Endothelial cell of umbilical vein (primary cell): ENCODE data around the gene CCAR1. TPM values are rescaled to one million over a fixed set of nuclear protein-coding genes. Genes with fewer than 3 reads are reported as not detected.
"Not testable (repeated sequence)": the region's sequence is repeated elsewhere in the genome, so short reads cannot be mapped to it uniquely, and the experiment has no call there.

Experiments used
- BruUV-seq: library from RNA; stranded (reverse); fragments of 400-500 nt; replicated peaks from 2 replicates; lab custom pipeline; 2021; lab: Mats Ljungman, UMichigan
- CTCF ChIA-PET: fragments of 300-600, 350-600 bp; sonication (Branson Sonifier 250); formaldehyde crosslinking; loops from one replicate; lab custom pipeline; 2021; ENCODE audit warnings: antibody characterized with exemption, inconsistent platforms; lab: Charles Lee
- POLR2A ChIA-PET: fragments of 300-600, 350-600 bp; sonication (Branson Sonifier 250); formaldehyde crosslinking; loops from one replicate; lab custom pipeline; 2021; ENCODE audit warnings: antibody characterized with exemption, inconsistent platforms; lab: Charles Lee
- DNase-seq: peaks from one replicate; pipeline ENCODE4 v3.0.0-alpha.2; 2011; ENCODE audit warnings: low read depth, low spot score
- FAIRE-seq: peaks from 2 replicates; lab custom pipeline; 2011; peaks lifted over from hg19 to GRCh38; lab: Jason Lieb, UNC
- H2AFZ ChIP-seq: 2 replicates; pipeline ENCODE4 v1.6.0; 2012; ENCODE audit warnings: low read depth, low read length, control low read depth, inconsistent platforms
- H3K27ac ChIP-seq: 2 replicates; pipeline ENCODE4 v1.5.1; 2011; ENCODE audit warnings: low read depth, mild to moderate bottlenecking, control low read depth, low read length, moderate library complexity; ENCODE audit not compliant: insufficient read depth
- H3K27me3 ChIP-seq, 2 experiments: 2 replicates each; pipeline versions ENCODE4 v1.6.0 to v1.6.1; 2011; ENCODE audit warnings: low read length in 2 of 2, mixed read lengths in 1 of 2; ENCODE audit not compliant: control insufficient read depth in 2 of 2, insufficient read depth in 2 of 2
- H3K36me3 ChIP-seq, 2 experiments: 2 replicates in 1 of 2; 3 replicates in 1 of 2; pipeline ENCODE4 v1.5.1; 2011; ENCODE audit warnings: low read length in 2 of 2, mild to moderate bottlenecking in 1 of 2, moderate library complexity in 1 of 2; ENCODE audit not compliant: control insufficient read depth in 2 of 2, insufficient read depth in 2 of 2; ENCODE audit errors: extremely low read depth in 1 of 2
- H3K4me1 ChIP-seq: 3 replicates; pipeline ENCODE4 v1.5.1; 2011; ENCODE audit warnings: mild to moderate bottlenecking, low read length; ENCODE audit not compliant: control insufficient read depth, insufficient read depth; ENCODE audit errors: extremely low read depth
- H3K4me2 ChIP-seq: 2 replicates; pipeline ENCODE4 v1.6.1; 2011; ENCODE audit warnings: low read length, control low read depth, mixed read lengths; ENCODE audit not compliant: insufficient read depth
- H3K4me3 ChIP-seq, 3 experiments: fragments of 200-600 bp in 1 of 3; sonication (generic), shearing (Covaris generic) in 1 of 3; replicated peaks in 1 of 3; 2 replicates each; pipeline ENCODE4 v1.5.1; 2011 to 2016; ENCODE audit warnings: control low read depth in 3 of 3, low read length in 3 of 3, mild to moderate bottlenecking in 2 of 3, inconsistent platforms in 1 of 3, low read depth in 1 of 3, moderate library complexity in 1 of 3; ENCODE audit not compliant: insufficient read depth in 1 of 3
- H3K79me2 ChIP-seq: 2 replicates; pipeline ENCODE4 v1.6.0; 2012; ENCODE audit warnings: low read length, inconsistent platforms; ENCODE audit not compliant: control insufficient read depth, insufficient read depth
- H3K9ac ChIP-seq: replicated peaks from 2 replicates; pipeline ENCODE3; 2011; ENCODE audit warnings: low read length, control low read depth; ENCODE audit not compliant: insufficient read depth; ENCODE audit errors: extremely low read depth
- H3K9me1 ChIP-seq: replicated peaks from 3 replicates; pipeline ENCODE4 v1.6.0; 2011; ENCODE audit warnings: mild to moderate bottlenecking, low read length; ENCODE audit not compliant: control insufficient read depth, insufficient read depth; ENCODE audit errors: extremely low read depth
- H3K9me3 ChIP-seq: replicated peaks from 2 replicates; pipeline ENCODE4 v1.5.1; 2012; ENCODE audit warnings: low read length, inconsistent platforms; ENCODE audit not compliant: control insufficient read depth, insufficient read depth
- H4K20me1 ChIP-seq: replicated peaks from 2 replicates; pipeline ENCODE3; 2011; ENCODE audit warnings: mild to moderate bottlenecking, low read length; ENCODE audit not compliant: control insufficient read depth, insufficient read depth; ENCODE audit errors: extremely low read depth
- CTCF ChIP-seq, 2 donors: IDR thresholded peaks; 1 replicate in 1 of 2; 2 replicates in 1 of 2; pipeline ENCODE4 v1.5.1; 2011; ENCODE audit warnings: low read length in 2 of 2, mild to moderate bottlenecking in 2 of 2, moderate library complexity in 2 of 2, control low read depth in 1 of 2, inconsistent platforms in 1 of 2, low read depth in 1 of 2; ENCODE audit not compliant: insufficient read depth in 1 of 2; ENCODE audit errors: extremely low read depth in 1 of 2
- FOS ChIP-seq: IDR thresholded peaks from 2 replicates; pipeline ENCODE4 v1.6.1; 2011; ENCODE audit warnings: mild to moderate bottlenecking, low read length, moderate library complexity, borderline replicate concordance; ENCODE audit not compliant: insufficient read depth
- JUN ChIP-seq: IDR thresholded peaks from 2 replicates; pipeline ENCODE4 v1.6.1; 2011; ENCODE audit warnings: borderline replicate concordance, low read depth; ENCODE audit not compliant: insufficient read length, insufficient read depth
- MAX ChIP-seq: IDR thresholded peaks from 2 replicates; pipeline ENCODE4 v1.6.1; 2011; ENCODE audit not compliant: insufficient read depth, insufficient read length
- dilution Hi-C: fragments of 300-500 bp; cut with MboI; formaldehyde crosslinking; loops from one replicate; pipeline ENCODE4 v1.15.0; 2019; ENCODE audit warnings: low sequenced_read_pairs; ENCODE audit not compliant: extremely low pct_ligation_motif_present
- intact Hi-C: fragments of 100-400 bp; cut with micrococcal nuclease; formaldehyde crosslinking; loops from one replicate; pipeline ENCODE4 v1.10.0; 2022
- polyA plus RNA-seq, 4 experiments: library from polyadenylated mRNA; depleted of rRNA in 3 of 4; stranded (reverse) in 3 of 4; unstranded in 1 of 4; fragments of >200 nt; gene quantifications; 2 replicates each; pipeline versions ENCODE4 v1.2.1 to v1.2.3, GENCODE V29; 2011 to 2012; ENCODE audit warnings: missing spikeins in 1 of 4
- total RNA-seq: library from RNA; stranded (reverse); gene quantifications from 2 replicates; pipeline ENCODE4 v1.2.3, GENCODE V29; 2021

Gene CCAR1
- total and polyA plus RNA-seq, 2 donors (not counting 3 experiments of a cell fraction or from before 2014, with no cell fraction given) = 59.8 to 92.9 TPM

- Histone ChIP-seq H3K79me2 (peaks cover 4% of the 10 kb centered on the region), H3K4me1 (peaks cover 8% of the 10 kb centered on the region), H3K4me3 (no peak overlapping the region), H3K9me3 (no peaks in the 10 kb centered on the region), H3K36me3 (peaks cover 30 to 42% of the 10 kb centered on the region in 2 experiments), H2AFZ (no peak overlapping the region), H4K20me1 (no peaks in the 10 kb centered on the region), H3K9me1 (no peaks in the 10 kb centered on the region), H3K27ac (no peak overlapping the region), H3K27me3 (no peaks in the 10 kb centered on the region), H3K4me2 (no peak overlapping the region), H3K9ac (no peak overlapping the region)
- TSS peak; percentile 4 for BruUV-seq
- ChIA-PET CTCF (interaction anchor here (1.2 kb wide), 2 partner anchors 12 to 209 kb away, joined by 3 to 5 read pairs; no protein-coding TSS in a partner anchor), POLR2A (no interaction called here)
- FAIRE-seq = no peak
- no peak for DNase-seq
- TF ChIP-seq FOS (no peak), JUN (no peak), MAX (no peak)
- dilution Hi-C loops (no loop called here), intact Hi-C loops (no loop called here)
Measured at GRCh38 chr10:68759223-68759863, 38.3 kb downstream of the CCAR1 start.

GRCh38 chr10:68759967-68760366 is 38.9 kb downstream of the CCAR1 start:
- BruUV-seq = no TSS peak
- ChIA-PET CTCF (interaction anchor here (1.1 to 1.2 kb wide), 3 partner anchors 11 to 209 kb away, joined by 3 to 5 read pairs (median 3); no protein-coding TSS in a partner anchor), POLR2A (no interaction called here)
- dilution Hi-C loops (no loop called here), intact Hi-C loops (no loop called here)
- DNase-seq (no peak), FAIRE-seq (no peak)
- Histone ChIP-seq H3K9me1 (no peaks in the 10 kb centered on the region), H4K20me1 (no peaks in the 10 kb centered on the region), H3K36me3 (peaks cover 30 to 46% of the 10 kb centered on the region in 2 experiments), H3K27me3 (no peaks in the 10 kb centered on the region), H3K4me3 (no peak overlapping the region), H3K9ac (no peak overlapping the region), H2AFZ (no peak overlapping the region), H3K9me3 (no peaks in the 10 kb centered on the region), H3K4me1 (peaks cover 8% of the 10 kb centered on the region), H3K4me2 (no peak overlapping the region), H3K27ac (no peak overlapping the region), H3K79me2 (peaks cover 5% of the 10 kb centered on the region)
- TF ChIP-seq CTCF (IDR thresholded peaks at IDR 0.05; ENCODE audit: extremely low read depth in 1 of 2, insufficient read depth in 1 of 2, low read depth in 1 of 2, low read length in 2 of 2) = no peak
- no peak for TF ChIP-seq MAX

GRCh38 chr10:68767407-68767806 is 46.4 kb downstream of the CCAR1 start:
- H4K20me1 ChIP-seq, H3K9me3 ChIP-seq, H3K27me3 ChIP-seq, H3K4me2 ChIP-seq, H3K9ac ChIP-seq, FAIRE-seq, BruUV-seq, POLR2A ChIA-PET, H3K4me1 ChIP-seq, H3K79me2 ChIP-seq, intact Hi-C loops, H2AFZ ChIP-seq, H3K4me3 ChIP-seq, CTCF ChIA-PET, dilution Hi-C loops, H3K27ac ChIP-seq, DNase-seq, H3K9me1 ChIP-seq: not testable (repeated sequence)
- peaks cover 25% of the 10 kb centered on the region in 2 experiments for H3K36me3 ChIP-seq
